SU-DHL-6 (cell line): ENCODE data around the gene SPTLC3.

Experiments
- H2AFZ ChIP-seq: fragments of 200-600 bp; sonication (generic); 2 replicates; pipeline ENCODE4 v1.6.1; 2014; ENCODE audit warnings: low read depth, mild to moderate bottlenecking, moderate library complexity, mixed read lengths, antibody characterized with exemption, low read length; ENCODE audit not compliant: severe bottlenecking
- H3F3A ChIP-seq: fragments of 200-600 bp; shearing (Covaris generic); 2 replicates; pipeline ENCODE4 v1.6.0; 2016; ENCODE audit warnings: antibody characterized with exemption, mild to moderate bottlenecking; ENCODE audit not compliant: insufficient read depth
- H3K27ac ChIP-seq: fragments of 200-600 bp; sonication (generic); 2 replicates; pipeline ENCODE4 v1.5.1; 2016; ENCODE audit warnings: low read depth, mild to moderate bottlenecking, low read length, moderate library complexity, mixed read lengths
- H3K27me3 ChIP-seq: fragments of 200-600 bp; sonication (generic), shearing (Covaris generic); 2 replicates; pipeline ENCODE4 v1.6.0; 2014; ENCODE audit warnings: mild to moderate bottlenecking, low read length
- H3K36me3 ChIP-seq: fragments of 200-600 bp; sonication (generic); 2 replicates; pipeline ENCODE4 v1.6.1; 2014; ENCODE audit warnings: mild to moderate bottlenecking, low read length, mixed read lengths
- H3K4me2 ChIP-seq: fragments of 300-600, 200-600 bp; shearing (Covaris generic), sonication (generic); 2 replicates; pipeline ENCODE4 v1.6.0; 2014; ENCODE audit warnings: low read length, low read depth, mild to moderate bottlenecking; ENCODE audit not compliant: poor library complexity, severe bottlenecking
- H3K4me3 ChIP-seq: fragments of 200-600 bp; sonication (generic); 2 replicates; pipeline ENCODE4 v1.5.1; 2014; ENCODE audit warnings: antibody characterized with exemption, low read length, mild to moderate bottlenecking, mixed read lengths; ENCODE audit not compliant: insufficient read depth, poor library complexity, severe bottlenecking
- H3K79me2 ChIP-seq: fragments of 200-600 bp; sonication (generic); 2 replicates; pipeline ENCODE4 v1.6.1; 2014; ENCODE audit warnings: mild to moderate bottlenecking, low read length, moderate library complexity; ENCODE audit not compliant: insufficient read depth
- H3K9ac ChIP-seq: fragments of 200-600 bp; sonication (generic); 2 replicates; pipeline ENCODE4 v1.7.0; 2014; ENCODE audit warnings: mild to moderate bottlenecking, low read length
- H3K9me2 ChIP-seq: fragments of 200-600 bp; sonication (generic); replicated peaks from 2 replicates; pipeline ENCODE4 v1.6.1; 2014; ENCODE audit warnings: low read length; ENCODE audit not compliant: insufficient read depth
- H3K9me3 ChIP-seq: fragments of 200-600 bp; sonication (generic); 2 replicates; pipeline ENCODE4 v1.6.1; 2014; ENCODE audit warnings: low read length, mixed read lengths; ENCODE audit not compliant: insufficient read depth
- H4K20me1 ChIP-seq: fragments of 200-600 bp; sonication (generic); 2 replicates; pipeline ENCODE4 v1.6.1; 2014; ENCODE audit warnings: low read depth, mild to moderate bottlenecking, antibody characterized with exemption, low read length, moderate library complexity, mixed read lengths
- CTCF ChIP-seq: fragments of 200-600 bp; sonication (generic); IDR thresholded peaks from one replicate; pipeline ENCODE4 v1.5.1; 2017; ENCODE audit warnings: antibody characterized with exemption, mild to moderate bottlenecking, low read length, moderate library complexity; ENCODE audit not compliant: insufficient read depth, poor library complexity, severe bottlenecking
- EZH2phosphoT487 ChIP-seq: fragments of 200-600 bp; sonication (generic), shearing (Covaris generic); conservative IDR thresholded peaks from 2 replicates; pipeline ENCODE4 v1.6.1; 2018; ENCODE audit warnings: mild to moderate bottlenecking, antibody characterized with exemption, low read length, moderate library complexity, mixed read lengths

Gene SPTLC3

GRCh38 chr20:13205848-13206434 is 197.2 kb downstream of the SPTLC3 start:
- Histone ChIP-seq H3K4me3 (no peak overlapping the region), H3K27me3 (no peaks in the 10 kb centered on the region), H2AFZ (no peak overlapping the region), H3K4me2 (no peak overlapping the region), H4K20me1 (no peaks in the 10 kb centered on the region), H3K36me3 (no peaks in the 10 kb centered on the region), H3K9ac (no peak overlapping the region), H3K9me2 (no peaks in the 10 kb centered on the region), H3K9me3 (no peaks in the 10 kb centered on the region), H3K79me2 (no peaks in the 10 kb centered on the region), H3F3A (no peaks in the 10 kb centered on the region), H3K27ac (no peak overlapping the region)
- TF ChIP-seq EZH2phosphoT487 = no peak

DNA sequence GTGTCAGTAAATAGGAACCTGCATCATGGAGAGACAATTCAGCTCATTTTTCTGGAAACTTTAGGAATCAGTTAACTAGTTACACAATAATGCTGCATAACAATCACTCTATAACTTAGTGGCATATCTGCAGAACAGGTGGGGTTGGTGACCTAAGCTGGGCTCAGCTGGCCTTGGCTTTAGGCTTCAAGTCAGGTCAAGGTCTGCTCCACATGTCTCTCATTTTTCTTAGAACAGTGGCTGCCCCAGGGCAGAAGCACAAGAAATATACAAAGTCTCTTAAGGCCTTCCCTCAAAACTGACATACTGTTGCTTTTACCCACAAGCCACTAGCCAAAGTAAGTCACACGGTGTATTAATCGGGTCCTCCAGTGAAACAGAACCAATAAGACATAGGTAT is 198.2 kb downstream of the SPTLC3 start:
- TF ChIP-seq CTCF (no peak), EZH2phosphoT487 (no peak)
- H3K9me3 ChIP-seq = no peaks in the 10 kb centered on the region

DNA sequence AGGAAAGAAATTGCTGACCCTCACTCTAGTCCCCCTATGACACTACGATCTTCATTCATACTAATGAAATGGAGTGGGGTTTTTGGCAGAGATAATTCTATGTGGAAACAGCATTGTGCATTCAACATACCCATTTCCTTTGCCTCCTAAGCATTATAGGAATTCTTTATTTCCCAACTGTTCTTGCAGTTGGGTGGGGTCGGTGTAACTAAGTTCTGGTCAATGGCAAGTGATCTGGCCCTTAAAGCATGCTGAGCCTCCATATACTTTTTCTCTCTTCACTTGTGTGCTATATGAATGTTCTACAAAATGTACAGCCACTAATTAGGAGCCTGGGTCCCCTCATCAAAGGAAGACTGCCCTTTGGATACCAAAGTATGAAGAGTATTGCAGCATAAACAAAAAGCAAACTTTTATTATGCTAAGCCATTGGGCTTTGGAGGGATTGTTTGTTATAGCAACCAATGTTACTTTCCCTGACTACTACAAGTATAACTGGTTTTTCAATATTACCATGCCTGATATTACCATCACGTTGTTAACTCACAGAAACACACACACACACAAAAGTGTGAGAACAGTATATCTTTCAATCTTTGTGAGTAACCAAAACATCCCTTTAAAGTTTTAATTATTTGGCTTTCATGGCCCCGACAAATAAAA is 203.3 kb downstream of the SPTLC3 start:
- no peak overlapping the region for H3K27ac ChIP-seq
- H4K20me1 ChIP-seq = no peaks in the 10 kb centered on the region
- no peaks in the 10 kb centered on the region for H3K27me3 ChIP-seq
- no peak overlapping the region for H3K9ac ChIP-seq
- no peaks in the 10 kb centered on the region for H3K9me3 ChIP-seq
- H3K79me2 ChIP-seq = no peaks in the 10 kb centered on the region
- H3K4me3 ChIP-seq = no peak overlapping the region
- H3K36me3 ChIP-seq = no peaks in the 10 kb centered on the region
- H3K9me2 ChIP-seq = no peaks in the 10 kb centered on the region
- H2AFZ ChIP-seq = no peak overlapping the region
- TF ChIP-seq EZH2phosphoT487 = no peak
- H3F3A ChIP-seq = no peaks in the 10 kb centered on the region
- H3K4me2 ChIP-seq = no peak overlapping the region

More for the DNA sequence above, 198.2 kb downstream of the SPTLC3 start:
- Histone ChIP-seq H3K27me3 (no peaks in the 10 kb centered on the region), H3K79me2 (no peaks in the 10 kb centered on the region), H3F3A (no peaks in the 10 kb centered on the region), H2AFZ (no peak overlapping the region), H4K20me1 (no peaks in the 10 kb centered on the region), H3K4me2 (no peak overlapping the region), H3K27ac (no peak overlapping the region), H3K9ac (no peak overlapping the region), H3K9me2 (no peaks in the 10 kb centered on the region), H3K4me3 (no peak overlapping the region), H3K36me3 (no peaks in the 10 kb centered on the region)

DNA sequence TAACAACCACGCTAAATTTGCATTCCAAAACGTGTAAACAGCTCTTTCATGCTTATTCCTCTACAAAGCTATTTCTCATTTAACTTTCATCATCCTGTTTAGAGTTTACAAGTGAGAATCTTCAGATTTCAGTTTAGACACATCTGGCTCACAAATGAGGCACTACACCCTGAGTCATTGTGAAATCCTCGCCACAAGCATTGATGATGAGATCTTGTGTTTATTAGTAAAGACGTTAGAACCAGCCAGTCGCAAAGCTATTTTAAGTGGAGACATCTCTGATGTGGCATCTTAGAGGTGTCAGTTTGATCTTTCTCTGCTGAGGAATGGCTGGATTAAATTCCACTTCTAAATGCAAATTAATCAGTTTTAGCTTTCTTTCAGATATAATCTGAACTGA is 204.0 kb downstream of the SPTLC3 start:
- Histone ChIP-seq H3K27ac (no peak overlapping the region), H3K9ac (no peak overlapping the region), H3K27me3 (no peaks in the 10 kb centered on the region), H3K9me3 (no peaks in the 10 kb centered on the region), H3F3A (no peaks in the 10 kb centered on the region), H3K4me2 (no peak overlapping the region), H2AFZ (no peak overlapping the region), H3K4me3 (no peak overlapping the region), H3K9me2 (no peaks in the 10 kb centered on the region), H3K36me3 (no peaks in the 10 kb centered on the region), H4K20me1 (no peaks in the 10 kb centered on the region), H3K79me2 (no peaks in the 10 kb centered on the region)
- no peak for TF ChIP-seq EZH2phosphoT487
